Transverse colon (tissue), 4 donors: Measurements from ENCODE around the gene LACTB. TPM values are rescaled to one million over a fixed set of nuclear protein-coding genes. Genes with fewer than 3 reads are reported as not detected.
A peak's percentile ranks its signal among the peaks of the same experiment; 100 is the strongest.
"Not testable (repeated sequence)": the region's sequence is repeated elsewhere in the genome, so short reads cannot be mapped to it uniquely, and the experiment has no call there.

Source experiments
- DNase-seq: peaks from one replicate; pipeline ENCODE4 v3.0.0-alpha.2; 2019
- H3K27ac ChIP-seq, 4 donors: fragments of 200-600 bp; sonication (generic); 2 replicates each; pipeline ENCODE4 v1.5.1; 2016 to 2018; ENCODE audit warnings: inconsistent platforms in 4 of 4
- H3K27me3 ChIP-seq: fragments of 200-600 bp; sonication (generic); 2 replicates; pipeline ENCODE4 v1.5.1; 2017; ENCODE audit warnings: inconsistent platforms
- H3K36me3 ChIP-seq, 4 donors: fragments of 200-600 bp; sonication (generic); 2 replicates each; pipeline ENCODE4 v1.5.1; 2017 to 2019; ENCODE audit warnings: inconsistent platforms in 4 of 4
- H3K4me1 ChIP-seq, 4 donors: fragments of 200-600 bp; sonication (generic); 2 replicates each; pipeline ENCODE4 v1.5.1; 2017 to 2020; ENCODE audit warnings: inconsistent platforms in 4 of 4
- H3K4me3 ChIP-seq, 4 donors: fragments of 200-600 bp; sonication (generic); 1 replicate in 1 of 4; 2 replicates in 3 of 4; pipeline versions ENCODE4 v1.5.1 to v1.6.1; 2017 to 2019; ENCODE audit warnings: inconsistent platforms in 4 of 4
- H3K9me3 ChIP-seq, 2 donors: fragments of 200-600 bp; sonication (generic); 2 replicates each; pipeline ENCODE4 v1.5.1; 2017 to 2019; ENCODE audit warnings: inconsistent platforms in 2 of 2
- EP300 ChIP-seq: sonication (generic); formaldehyde crosslinking; IDR thresholded peaks from one replicate; pipeline ENCODE4 v1.6.1; 2017; ENCODE audit warnings: antibody characterized with exemption, low read depth
- POLR2A ChIP-seq: fragments of 450-650 bp; IDR thresholded peaks from one replicate; pipeline ENCODE4 v1.6.1; 2016; ENCODE audit warnings: antibody characterized with exemption, mild to moderate bottlenecking, moderate library complexity
- POLR2AphosphoS5 ChIP-seq, 3 donors: sonication (generic); formaldehyde crosslinking; IDR thresholded peaks; one replicate each; pipeline ENCODE4 v1.6.1; 2016; ENCODE audit warnings: antibody characterized with exemption in 3 of 3
- whole genome bisulfite sequencing, 2 donors: methylation state at CpG; one replicate each; pipeline ENCODE4 v1.1.5; 2018; ENCODE audit warnings: low coverage in 1 of 2; 5-methylcytosine and 5-hydroxymethylcytosine counted together
- in situ Hi-C, 4 donors: fragments of 200-750 bp; cut with MboI; loops; one replicate each; pipeline versions ENCODE4 v1.15.0 to v1.15.1; 2017; ENCODE audit warnings: low sequenced_read_pairs in 3 of 4, low pct_ligation_motif_present in 1 of 4, low pct_unique_long_range_greater_than_20kb in 1 of 4
- intact Hi-C: fragments of 100-400 bp; cut with DNase I; formaldehyde crosslinking; loops from one replicate; pipeline ENCODE4 v1.15.1; 2023; ENCODE audit warnings: low total_unique reads
- total RNA-seq, 4 donors: library from RNA; depleted of rRNA; stranded (reverse); fragments of >200 nt; gene quantifications; one replicate each; pipeline ENCODE4 v1.1.0, GENCODE V29; 2016
- TF ChIP-seq, protein P1 (sequence below), 5 experiments: fragments of 200-600 bp in 3 of 5; fragments of 450-650 bp in 2 of 5; sonication (generic) in 3 of 5; IDR thresholded peaks; 1 replicate in 2 of 5; 2 replicates in 3 of 5; pipeline ENCODE4 v1.5.1; 2016 to 2017; ENCODE audit warnings: antibody characterized with exemption in 5 of 5, inconsistent platforms in 3 of 5, mild to moderate bottlenecking in 2 of 5, moderate library complexity in 1 of 5

The LACTB gene
- total RNA-seq, 4 donors from 2014 or later, result 6.7 to 20.6 (median 19.6) TPM

DNA sequence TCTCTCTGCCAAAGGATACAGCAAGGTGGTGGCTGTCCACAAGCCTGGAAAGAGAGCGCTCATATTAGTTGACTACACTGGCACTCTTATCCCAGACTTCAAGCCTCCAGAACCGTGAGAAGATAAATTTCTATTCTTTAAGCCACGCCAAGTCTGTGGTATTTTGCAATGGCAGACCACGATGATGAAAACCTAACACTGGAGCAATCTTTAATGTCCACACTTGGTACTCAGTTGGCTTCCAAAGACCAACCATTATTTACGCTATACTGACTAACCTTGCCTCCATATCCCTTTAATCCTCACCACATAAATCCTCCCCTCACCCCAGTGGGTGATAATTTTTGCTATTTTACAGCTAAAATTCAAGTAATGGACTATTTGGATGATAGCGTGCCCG, 16.9 kb upstream of the LACTB start:
- Histone ChIP-seq H3K36me3 (no peaks in the 10 kb centered on the region), H3K27me3 (no peaks in the 10 kb centered on the region), H3K4me3 (no peak overlapping the region), H3K27ac (no peak overlapping the region), H3K9me3 (no peaks in the 10 kb centered on the region), H3K4me1 (peaks cover 4 to 13% (median 9%) of the 10 kb centered on the region in 4 donors)
- no peak for DNase-seq
- WGBS, 2 donors, result 66 to 86% methylated on average over 7 of the region's 7 CpGs
- in situ Hi-C loops (no loop called here), intact Hi-C loops (no loop called here)
- TF ChIP-seq EP300 (no peak), POLR2AphosphoS5 (IDR thresholded peaks at IDR 0.05) (no peak), POLR2A (no peak)
- TF ChIP-seq, protein P1, sequence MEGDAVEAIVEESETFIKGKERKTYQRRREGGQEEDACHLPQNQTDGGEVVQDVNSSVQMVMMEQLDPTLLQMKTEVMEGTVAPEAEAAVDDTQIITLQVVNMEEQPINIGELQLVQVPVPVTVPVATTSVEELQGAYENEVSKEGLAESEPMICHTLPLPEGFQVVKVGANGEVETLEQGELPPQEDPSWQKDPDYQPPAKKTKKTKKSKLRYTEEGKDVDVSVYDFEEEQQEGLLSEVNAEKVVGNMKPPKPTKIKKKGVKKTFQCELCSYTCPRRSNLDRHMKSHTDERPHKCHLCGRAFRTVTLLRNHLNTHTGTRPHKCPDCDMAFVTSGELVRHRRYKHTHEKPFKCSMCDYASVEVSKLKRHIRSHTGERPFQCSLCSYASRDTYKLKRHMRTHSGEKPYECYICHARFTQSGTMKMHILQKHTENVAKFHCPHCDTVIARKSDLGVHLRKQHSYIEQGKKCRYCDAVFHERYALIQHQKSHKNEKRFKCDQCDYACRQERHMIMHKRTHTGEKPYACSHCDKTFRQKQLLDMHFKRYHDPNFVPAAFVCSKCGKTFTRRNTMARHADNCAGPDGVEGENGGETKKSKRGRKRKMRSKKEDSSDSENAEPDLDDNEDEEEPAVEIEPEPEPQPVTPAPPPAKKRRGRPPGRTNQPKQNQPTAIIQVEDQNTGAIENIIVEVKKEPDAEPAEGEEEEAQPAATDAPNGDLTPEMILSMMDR (IDR thresholded peaks at IDR 0.05), result no peak

DNA sequence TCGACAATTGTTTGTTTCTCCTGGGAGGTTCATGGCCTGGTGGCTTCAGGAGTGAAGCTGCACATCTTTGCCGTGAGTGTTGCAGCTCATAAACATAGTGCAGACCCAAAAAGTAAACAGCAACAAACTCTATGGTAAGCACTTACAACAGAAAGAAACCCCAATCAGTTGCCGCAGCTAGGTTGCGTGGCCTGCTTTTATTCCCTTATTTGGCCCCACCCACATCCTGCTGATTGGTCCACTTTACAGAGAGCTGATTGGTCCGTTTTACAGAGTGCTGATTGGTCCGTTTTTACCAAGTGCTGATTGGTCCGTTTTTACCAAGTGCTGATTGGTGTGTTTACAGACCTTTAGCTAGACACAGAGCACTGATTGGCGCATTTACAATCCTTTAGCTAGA, 16.3 kb upstream of the LACTB start:
- 66 to 86% methylated on average over 8 of the region's 8 CpGs for WGBS, 2 donors

DNA sequence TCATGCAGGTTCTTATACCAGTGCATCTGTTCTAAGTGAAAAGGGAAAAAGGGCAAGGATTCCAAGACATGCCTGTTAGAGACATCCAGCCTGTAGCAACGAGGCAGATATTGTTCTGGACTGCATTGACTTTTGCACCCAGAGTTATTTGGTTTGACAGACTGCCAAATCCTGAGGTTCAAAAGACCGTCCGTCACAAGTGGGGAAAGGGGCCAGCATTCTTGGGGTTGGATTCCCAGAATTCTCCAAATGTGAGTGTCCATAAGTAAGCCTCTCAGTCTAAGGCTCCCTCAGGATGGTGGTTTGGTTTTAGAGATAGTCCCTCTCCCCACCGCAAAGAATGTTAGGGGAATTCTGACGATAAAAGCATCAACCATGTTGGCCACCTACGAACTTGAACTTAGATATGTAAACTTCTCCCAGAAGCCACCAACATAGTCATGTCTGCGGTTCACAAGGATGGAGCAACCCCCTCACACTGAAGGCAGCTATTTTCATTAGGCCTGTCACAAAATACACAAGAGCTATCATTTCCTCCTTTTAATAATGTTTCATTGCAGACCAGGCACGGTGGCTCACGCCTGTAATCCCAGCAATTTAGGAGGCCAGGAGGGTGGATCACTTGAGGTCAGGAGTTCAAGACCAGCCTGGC, 13.6 kb upstream of the LACTB start:
- Histone ChIP-seq H3K36me3 (no peaks in the 10 kb centered on the region), H3K9me3 (no peaks in the 10 kb centered on the region), H3K4me1 (peaks cover 4 to 13% (median 9%) of the 10 kb centered on the region in 4 donors), H3K27ac (peak overlapping the region; percentile 5 to 56 (median 37)), H3K4me3 (no peak overlapping the region), H3K27me3 (no peaks in the 10 kb centered on the region)
- 35 to 43% methylated on average over 4 to 9 of the region's 9 CpGs for WGBS, 2 donors
- in situ Hi-C loops (no loop called here), intact Hi-C loops (no loop called here)
- peak; percentile 39 for DNase-seq
- TF ChIP-seq EP300 (no peak), POLR2AphosphoS5 (IDR thresholded peaks at IDR 0.05) (peak in 2 of 3 donors; percentile 5 to 34), POLR2A (no peak)
- TF ChIP-seq, protein P1 (IDR thresholded peaks at IDR 0.05), result no peak

More for the DNA sequence above, 16.3 kb upstream of the LACTB start:
- H3K27ac ChIP-seq, DNase-seq, H3K4me3 ChIP-seq, H3K27me3 ChIP-seq, H3K9me3 ChIP-seq, intact Hi-C loops, H3K36me3 ChIP-seq, in situ Hi-C loops: not testable (repeated sequence)
- H3K4me1 ChIP-seq, result peaks cover 4 to 13% (median 9%) of the 10 kb centered on the region in 4 donors

DNA sequence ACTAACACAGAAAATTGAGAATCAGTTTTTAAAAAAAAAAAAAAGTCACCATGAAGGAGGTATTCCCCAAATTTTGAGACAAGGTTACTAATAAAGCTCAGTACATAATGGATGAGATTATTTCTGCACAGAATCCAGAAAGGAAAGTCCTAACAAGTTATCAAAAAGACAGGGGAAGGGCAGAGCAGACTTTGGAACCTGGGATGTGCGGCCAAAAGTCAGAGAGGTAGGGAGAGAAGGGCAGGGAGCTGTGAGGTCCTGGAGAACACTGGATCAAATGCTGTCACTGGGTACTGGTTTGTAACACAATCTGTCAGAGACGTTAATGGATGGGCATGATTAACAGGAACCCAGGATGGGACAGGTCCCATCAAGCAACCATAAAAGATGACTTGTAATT, 12.2 kb upstream of the LACTB start:
- Histone ChIP-seq H3K27ac (no peak overlapping the region), H3K4me3 (no peak overlapping the region), H3K27me3 (no peaks in the 10 kb centered on the region), H3K36me3 (no peaks in the 10 kb centered on the region), H3K9me3 (no peaks in the 10 kb centered on the region), H3K4me1 (peaks cover 4 to 13% (median 9%) of the 10 kb centered on the region in 4 donors)
- intact Hi-C loops (no loop called here), in situ Hi-C loops (no loop called here)
- no peak for DNase-seq
- TF ChIP-seq, protein P1 (IDR thresholded peaks at IDR 0.05), result no peak
- TF ChIP-seq POLR2A (no peak), EP300 (no peak), POLR2AphosphoS5 (IDR thresholded peaks at IDR 0.05) (no peak)
- 72 to 100% methylated on average over 1 to 2 of the region's 2 CpGs for whole genome bisulfite sequencing, 2 donors

DNA sequence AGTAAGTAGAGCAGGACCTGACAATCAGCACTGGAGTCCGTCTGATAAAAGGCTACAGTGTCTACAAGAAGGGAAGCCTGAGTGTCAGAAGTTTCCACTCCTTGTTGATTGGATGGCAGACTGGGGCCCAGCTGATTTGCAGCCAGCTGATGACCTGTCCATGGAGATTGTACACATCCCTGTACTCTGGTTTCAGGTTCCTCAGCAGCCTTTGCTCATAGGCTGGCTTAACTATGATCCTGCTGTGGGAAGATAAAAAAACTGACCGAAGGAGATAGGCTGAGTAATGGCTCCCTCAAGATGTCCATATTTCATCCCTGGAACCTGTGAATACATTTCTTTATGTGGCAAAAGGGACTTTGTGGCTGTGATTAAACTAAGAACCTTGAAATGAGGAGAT, 11.7 kb upstream of the LACTB start:
- Histone ChIP-seq H3K36me3 (no peaks in the 10 kb centered on the region), H3K27me3 (no peaks in the 10 kb centered on the region), H3K4me1 (peaks cover 4 to 13% (median 9%) of the 10 kb centered on the region in 4 donors), H3K27ac (no peak overlapping the region), H3K4me3 (no peak overlapping the region), H3K9me3 (no peaks in the 10 kb centered on the region)
- in situ Hi-C loops, result no loop called here
- TF ChIP-seq POLR2AphosphoS5 (IDR thresholded peaks at IDR 0.05) (no peak), POLR2A (no peak), EP300 (no peak)
- TF ChIP-seq, protein P1 (IDR thresholded peaks at IDR 0.05), result no peak
- 89 to 90% methylated on average over 2 of the region's 2 CpGs for WGBS, 2 donors
- no peak for DNase-seq
- intact Hi-C loops, result no loop called here
